SJCRH30 (cell line): ENCODE data around the gene HSCB. TPM values are rescaled to one million over a fixed set of nuclear protein-coding genes. Genes with fewer than 3 reads are reported as not detected.
"Not testable (repeated sequence)": the region's sequence is repeated elsewhere in the genome, so short reads cannot be mapped to it uniquely, and the experiment has no call there.

Experiments
- DNase-seq, 2 experiments: peaks; one replicate each; pipeline ENCODE4 v3.0.0-alpha.2; 2015 to 2020
- H3K27ac ChIP-seq: fragments of 250-450 bp; sonication (Bioruptor Pico); 2 replicates; pipeline ENCODE4 v1.5.1; 2020; ENCODE audit warnings: mild to moderate bottlenecking, moderate library complexity
- H3K27me3 ChIP-seq: fragments of 250-450 bp; sonication (Bioruptor Pico); 2 replicates; pipeline ENCODE4 v1.5.1; 2020; ENCODE audit warnings: mild to moderate bottlenecking, moderate library complexity
- H3K36me3 ChIP-seq: fragments of 250-450 bp; sonication (Bioruptor Pico); 2 replicates; pipeline ENCODE4 v1.5.1; 2020; ENCODE audit warnings: mild to moderate bottlenecking, moderate library complexity
- H3K4me1 ChIP-seq: fragments of 250-450 bp; sonication (Bioruptor Pico); 2 replicates; pipeline ENCODE4 v1.5.1; 2020; ENCODE audit warnings: mild to moderate bottlenecking, moderate library complexity
- H3K4me3 ChIP-seq: fragments of 250-450 bp; sonication (Bioruptor Pico); 2 replicates; pipeline ENCODE4 v1.5.1; 2020; ENCODE audit warnings: mild to moderate bottlenecking, moderate library complexity
- H3K9me3 ChIP-seq: fragments of 250-450 bp; sonication (Bioruptor Pico); replicated peaks from 2 replicates; pipeline ENCODE4 v1.5.1; 2020; ENCODE audit warnings: mild to moderate bottlenecking, moderate library complexity
- total RNA-seq: library from RNA; depleted of rRNA; stranded (reverse); fragments of >200 nt; shearing (Covaris generic); gene quantifications from 2 replicates; pipeline ENCODE4 v1.2.3, GENCODE V29; 2014

HSCB gene
- total RNA-seq, 1 experiment from 2014 or later = 10.0 TPM

GRCh38 chr22:28791841-28792490 lies 50.1 kb downstream of the HSCB start:
- Histone ChIP-seq H3K9me3 (no peaks in the 10 kb centered on the region), H3K4me1 (no peaks in the 10 kb centered on the region), H3K4me3 (no peak overlapping the region), H3K27ac (no peak overlapping the region), H3K27me3 (no peaks in the 10 kb centered on the region), H3K36me3 (peaks cover 39% of the 10 kb centered on the region)
- DNase-seq = no peak

DNA sequence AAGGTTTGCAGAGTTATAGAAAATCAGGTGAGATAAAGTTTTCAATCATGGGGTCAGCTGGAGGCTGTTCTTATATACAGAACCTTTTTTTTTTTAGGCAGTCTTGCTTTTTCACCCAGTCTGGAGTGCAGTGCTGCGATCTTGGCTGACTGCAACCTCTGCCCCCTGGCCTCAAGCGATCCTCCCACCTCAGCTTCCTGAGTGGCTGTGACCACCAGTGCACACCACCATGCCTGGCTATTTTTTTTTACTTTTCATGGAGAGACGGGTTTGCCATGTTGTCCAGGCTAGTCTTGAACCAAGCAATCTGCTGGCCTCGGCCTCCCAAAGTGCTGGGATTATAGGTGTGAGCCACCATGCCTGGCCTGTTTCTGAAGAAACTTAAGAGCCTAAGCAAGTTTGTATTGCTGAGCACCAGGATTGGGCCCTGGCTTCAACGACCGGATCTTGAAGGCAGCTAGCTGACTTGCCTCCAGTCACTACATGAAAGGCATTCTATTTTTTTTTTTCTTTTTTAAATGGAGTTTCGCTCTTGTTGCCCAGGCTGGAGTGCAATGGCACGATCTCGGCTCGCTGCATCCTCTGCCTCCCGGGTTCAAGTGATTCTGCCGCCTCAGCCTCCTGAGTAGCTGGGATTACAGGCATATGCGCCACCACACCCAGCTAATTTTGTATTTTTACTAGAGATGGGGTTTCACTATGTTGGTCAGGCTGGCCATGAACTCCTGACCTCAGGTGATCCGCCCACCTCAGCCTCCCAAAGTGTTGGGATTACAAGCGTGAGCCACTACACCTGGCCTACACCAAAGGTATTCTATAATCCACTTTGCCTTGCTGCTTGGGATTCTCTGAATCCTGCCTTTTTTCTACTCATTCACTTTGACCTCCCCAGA lies 50.9 kb downstream of the HSCB start:
- H3K4me1 ChIP-seq = no peaks in the 10 kb centered on the region

DNA sequence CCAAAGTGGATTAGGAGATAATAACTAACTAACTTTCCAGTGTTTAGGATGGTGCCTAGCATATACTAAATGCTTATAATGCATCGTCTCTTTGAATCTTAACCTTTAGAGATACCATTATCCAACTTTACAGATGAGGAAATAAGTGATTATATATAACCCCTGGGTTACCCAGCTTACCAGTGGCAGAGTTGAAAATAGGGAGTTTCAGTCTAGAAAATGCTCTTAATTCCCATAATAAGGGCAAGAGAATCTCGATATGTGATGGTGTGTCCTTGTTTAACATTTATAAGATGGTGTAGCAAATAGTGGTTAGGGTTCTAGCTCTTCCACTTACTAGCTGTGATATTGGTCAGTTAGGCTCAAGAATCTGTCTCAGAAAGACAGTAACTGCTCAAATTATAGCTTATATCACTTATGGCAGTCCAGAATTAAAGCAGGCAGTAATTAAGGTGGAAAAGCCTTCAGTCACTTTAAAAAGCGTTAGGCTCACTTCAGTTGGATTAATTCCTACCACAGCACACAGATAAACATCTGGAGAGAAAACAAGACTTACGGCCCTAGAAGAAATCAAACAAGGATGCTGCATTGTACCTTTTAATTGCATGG lies 52.2 kb downstream of the HSCB start:
- H3K27me3 ChIP-seq = no peaks in the 10 kb centered on the region
- H3K9me3 ChIP-seq = no peaks in the 10 kb centered on the region
- H3K4me1 ChIP-seq = no peaks in the 10 kb centered on the region
- H3K27ac ChIP-seq = no peak overlapping the region
- no peak for DNase-seq
- no peak overlapping the region for H3K4me3 ChIP-seq
- peaks cover 48% of the 10 kb centered on the region for H3K36me3 ChIP-seq

More for the DNA sequence above, 50.9 kb downstream of the HSCB start:
- peaks cover 46% of the 10 kb centered on the region for H3K36me3 ChIP-seq
- H3K4me3 ChIP-seq = no peak overlapping the region
- H3K9me3 ChIP-seq = no peaks in the 10 kb centered on the region
- H3K27ac ChIP-seq = no peak overlapping the region
- no peaks in the 10 kb centered on the region for H3K27me3 ChIP-seq
- no peak for DNase-seq

GRCh38 chr22:28795071-28795693 lies 53.3 kb downstream of the HSCB start:
- peaks cover 48% of the 10 kb centered on the region for H3K36me3 ChIP-seq
- H3K9me3 ChIP-seq = no peaks in the 10 kb centered on the region
- no peaks in the 10 kb centered on the region for H3K4me1 ChIP-seq
- H3K4me3 ChIP-seq = no peak overlapping the region
- DNase-seq = no peak
- no peaks in the 10 kb centered on the region for H3K27me3 ChIP-seq
- no peak overlapping the region for H3K27ac ChIP-seq

- peaks cover 48% of the 10 kb centered on the region for H3K36me3 ChIP-seq
- no peak overlapping the region for H3K4me3 ChIP-seq
Measured at GRCh38 chr22:28795932-28796856, 54.4 kb downstream of the HSCB start.

DNA sequence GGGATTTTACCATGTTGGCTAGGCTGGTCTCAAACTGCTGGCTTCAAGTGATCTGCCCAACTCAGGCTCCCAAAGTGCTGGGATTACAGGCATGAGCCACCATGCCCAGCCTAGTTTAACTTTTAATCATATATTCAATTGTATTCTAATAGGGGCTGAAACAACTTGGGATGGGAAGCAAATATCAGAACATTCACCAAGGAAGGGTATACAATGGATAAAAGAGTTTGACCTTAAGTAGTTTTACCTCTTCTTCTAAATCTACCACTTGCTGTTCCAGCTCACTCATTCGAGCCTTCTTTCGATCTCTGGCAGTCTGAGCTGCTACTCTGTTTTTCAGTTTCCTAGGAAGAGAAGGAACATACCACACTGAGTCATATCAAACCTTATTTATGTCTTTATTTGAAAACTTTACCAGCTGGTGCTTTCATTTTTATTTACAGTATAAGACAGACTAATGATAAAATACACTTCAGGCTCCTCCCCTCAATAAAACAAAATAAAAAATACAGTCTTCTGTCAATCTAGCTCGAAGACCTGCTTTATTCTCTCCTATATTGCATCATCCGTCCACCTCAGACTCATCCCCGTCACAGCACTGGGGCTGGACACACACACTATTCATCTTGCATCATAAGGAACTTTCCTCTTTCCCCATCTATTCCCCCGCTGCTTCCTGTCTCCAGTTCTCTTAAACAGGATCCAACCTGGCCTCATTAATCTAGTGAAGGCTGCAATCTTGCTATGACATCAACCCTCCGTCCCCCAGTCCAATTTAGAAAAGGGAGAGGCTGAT lies 57.2 kb downstream of the HSCB start:
- Histone ChIP-seq H3K4me1 (no peaks in the 10 kb centered on the region), H3K9me3 (no peaks in the 10 kb centered on the region), H3K36me3 (peaks cover 41% of the 10 kb centered on the region), H3K27me3 (no peaks in the 10 kb centered on the region), H3K4me3 (peak overlapping the region; percentile 82), H3K27ac (peak overlapping the region; percentile 78)
- DNase-seq = peak; percentile 22 to 49

More at GRCh38 chr22:28795932-28796856, 54.4 kb downstream of the HSCB start:
- H3K9me3 ChIP-seq = no peaks in the 10 kb centered on the region
- H3K27ac ChIP-seq = no peak overlapping the region
- H3K27me3 ChIP-seq = no peaks in the 10 kb centered on the region
- DNase-seq = no peak
- no peaks in the 10 kb centered on the region for H3K4me1 ChIP-seq

GRCh38 chr22:28799606-28800307 lies 57.9 kb downstream of the HSCB start:
- Histone ChIP-seq H3K4me3 (peak overlapping the region; percentile 82), H3K27me3 (no peaks in the 10 kb centered on the region), H3K9me3 (no peaks in the 10 kb centered on the region), H3K27ac (peak overlapping the region; percentile 78), H3K36me3 (peaks cover 33% of the 10 kb centered on the region), H3K4me1 (no peaks in the 10 kb centered on the region)
- peak; percentile 49 to 58 for DNase-seq

DNA sequence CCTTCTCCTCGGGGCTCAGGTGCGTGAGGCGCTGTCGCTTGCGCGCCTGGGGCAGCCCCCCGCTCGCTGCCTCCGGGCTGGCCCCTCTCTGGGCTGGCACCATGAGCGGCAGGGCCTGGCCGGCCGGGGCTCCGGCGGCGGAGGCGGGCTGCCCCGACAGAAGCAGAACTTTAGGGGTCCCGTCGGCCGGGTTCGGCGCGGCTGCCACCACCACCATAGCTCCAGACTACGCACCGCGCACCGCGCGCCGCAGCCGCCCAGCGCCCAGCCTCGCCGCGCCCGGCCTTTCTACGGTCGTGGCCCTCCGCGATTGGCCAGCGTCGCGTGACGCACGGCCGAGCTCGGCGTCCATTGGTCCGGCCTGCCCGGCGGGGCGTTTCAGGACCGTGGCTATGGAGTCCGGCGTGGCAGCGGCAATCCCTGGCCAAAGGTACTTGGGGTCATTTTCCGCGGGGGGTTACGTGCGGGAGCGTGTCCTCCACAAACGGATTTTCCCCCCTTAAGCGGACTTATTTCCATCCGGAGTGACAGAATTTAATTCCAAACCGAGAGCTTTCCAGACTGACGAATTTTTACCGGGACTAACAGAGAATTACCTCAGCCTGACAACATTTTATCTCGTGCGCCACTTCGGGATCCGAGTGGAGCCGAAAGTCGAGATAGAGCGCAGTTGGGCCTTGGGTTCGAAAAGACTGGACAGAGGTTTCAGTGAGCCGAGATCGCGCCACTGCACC lies 58.6 kb downstream of the HSCB start, which contains the start of gene XBP1:
Gene XBP1 (minus strand): TSS at position 262 of the 734 bp plus-strand sequence.
- no peaks in the 10 kb centered on the region for H3K4me1 ChIP-seq
- peak within 1 kb of the TSS; percentile 82 for H3K4me3 ChIP-seq

GRCh38 chr22:28801845-28802594 lies 60.2 kb downstream of the HSCB start:
- H3K4me1 ChIP-seq = no peaks in the 10 kb centered on the region
- no peaks in the 10 kb centered on the region for H3K9me3 ChIP-seq
- DNase-seq = peak in 1 of 2 experiments; percentile 7
- no peak overlapping the region for H3K27ac ChIP-seq
- peaks cover 10% of the 10 kb centered on the region for H3K36me3 ChIP-seq
- H3K4me3 ChIP-seq = no peak overlapping the region
- H3K27me3 ChIP-seq = no peaks in the 10 kb centered on the region

More for the DNA sequence above, 58.6 kb downstream of the HSCB start, which contains the start of gene XBP1:
- peak; percentile 87 to 92 for DNase-seq
- Histone ChIP-seq H3K27me3 (no peaks in the 10 kb centered on the region), H3K27ac (peak within 1 kb of the TSS; percentile 78), H3K9me3 (no peaks in the 10 kb centered on the region), H3K36me3 (peaks cover 26% of the 10 kb centered on the region)

DNA sequence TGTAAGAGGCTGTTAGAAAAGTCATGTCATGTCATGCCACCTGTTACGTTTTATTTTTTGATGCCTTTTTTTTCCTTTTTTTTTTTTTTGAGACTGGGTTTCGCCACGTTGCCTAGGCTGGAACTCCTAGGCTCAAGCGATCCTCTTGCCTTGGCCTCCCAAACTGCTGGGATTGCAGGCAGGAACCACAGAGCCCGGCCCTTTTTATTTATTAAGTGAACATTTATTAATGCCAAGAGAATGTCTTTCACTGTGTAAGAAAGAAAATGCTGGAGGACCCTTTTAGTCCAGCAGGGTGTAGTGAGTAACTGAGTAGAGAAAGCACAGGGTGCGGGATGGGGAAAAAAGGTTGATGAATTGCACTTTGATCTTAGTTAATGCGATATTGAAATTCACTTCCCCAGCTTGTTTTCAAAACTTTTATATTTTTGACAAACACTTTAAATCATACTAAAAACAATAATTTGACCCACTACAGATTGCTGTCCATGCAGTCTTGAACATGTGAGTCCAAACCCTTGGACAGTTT lies 60.8 kb downstream of the HSCB start:
- Histone ChIP-seq H3K4me1 (no peaks in the 10 kb centered on the region), H3K9me3 (no peaks in the 10 kb centered on the region), H3K36me3 (peaks cover 4% of the 10 kb centered on the region), H3K27ac (no peak overlapping the region), H3K27me3 (no peaks in the 10 kb centered on the region), H3K4me3 (no peak overlapping the region)
- no peak for DNase-seq

GRCh38 chr22:28805426-28805825 lies 63.6 kb downstream of the HSCB start:
- not testable (repeated sequence) for H3K9me3 ChIP-seq, H3K27ac ChIP-seq, H3K27me3 ChIP-seq, DNase-seq, H3K4me3 ChIP-seq, H3K4me1 ChIP-seq, H3K36me3 ChIP-seq
